ENCODE data around the gene RB1.
"Not testable (repeated sequence)": the region's sequence is repeated elsewhere in the genome, so short reads cannot be mapped to it uniquely, and the experiment has no call there.

Gene RB1

GRCh38 chr13:48334534-48335127 lies 31.1 kb downstream of the RB1 start:
- no peaks in the 10 kb centered on the region for H3K4me1 ChIP-seq (ENCODE audit: insufficient read depth, low read length)
- H3K27me3 ChIP-seq (ENCODE audit: insufficient read depth, low read length), result no peaks in the 10 kb centered on the region
- H3K9me3 ChIP-seq (ENCODE audit: low read length), result peaks cover 4% of the 10 kb centered on the region
- peaks cover 2% of the 10 kb centered on the region for H3K36me3 ChIP-seq (ENCODE audit: insufficient read depth, low read length)
- no peak overlapping the region for H3K4me3 ChIP-seq (ENCODE audit: low read length)
- H2AFZ ChIP-seq (ENCODE audit: low read depth, low read length), result no peak overlapping the region

DNA sequence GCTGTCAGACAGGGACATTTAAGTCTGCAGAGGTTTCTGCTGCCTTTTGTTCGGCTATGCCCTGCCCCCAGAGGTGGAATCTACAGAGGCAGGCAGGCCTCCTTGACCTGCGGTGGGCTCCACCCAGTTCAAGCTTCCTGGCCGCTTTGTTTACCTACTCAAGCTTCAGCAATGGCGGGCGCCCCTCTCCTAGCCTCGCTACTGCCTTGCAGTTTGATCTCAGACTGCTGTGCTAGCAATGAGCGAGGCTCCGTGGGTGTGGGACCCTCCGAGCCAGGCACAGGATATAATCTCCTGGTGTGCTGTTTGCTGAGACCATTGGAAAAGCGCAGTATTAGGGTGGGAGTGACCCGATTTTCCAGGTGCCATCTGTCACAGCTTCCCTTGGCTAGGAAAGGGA lies 35.6 kb downstream of the RB1 start:
- H2AFZ ChIP-seq (ENCODE audit: low read depth, low read length); H3K4me1 ChIP-seq (ENCODE audit: insufficient read depth, low read length); H3K9me3 ChIP-seq (ENCODE audit: low read length); H3K27me3 ChIP-seq (ENCODE audit: insufficient read depth, low read length); H3K36me3 ChIP-seq (ENCODE audit: insufficient read depth, low read length); H3K4me3 ChIP-seq (ENCODE audit: low read length): not testable (repeated sequence)

GRCh38 chr13:48344264-48344663 lies 40.7 kb downstream of the RB1 start:
- H3K27me3 ChIP-seq (ENCODE audit: insufficient read depth, low read length), result no peaks in the 10 kb centered on the region
- peaks cover 2% of the 10 kb centered on the region for H3K9me3 ChIP-seq (ENCODE audit: low read length)
- H3K4me1 ChIP-seq (ENCODE audit: insufficient read depth, low read length), result no peaks in the 10 kb centered on the region
- H3K36me3 ChIP-seq (ENCODE audit: insufficient read depth, low read length), result peaks cover 9% of the 10 kb centered on the region
- no peak overlapping the region for H2AFZ ChIP-seq (ENCODE audit: low read depth, low read length)
- H3K4me3 ChIP-seq (ENCODE audit: low read length), result no peak overlapping the region

- no peak overlapping the region for H3K4me3 ChIP-seq (ENCODE audit: low read length)
- H3K27me3 ChIP-seq (ENCODE audit: insufficient read depth, low read length), result no peaks in the 10 kb centered on the region
- H3K4me1 ChIP-seq (ENCODE audit: insufficient read depth, low read length), result no peaks in the 10 kb centered on the region
- no peaks in the 10 kb centered on the region for H3K9me3 ChIP-seq (ENCODE audit: low read length)
- H2AFZ ChIP-seq (ENCODE audit: low read depth, low read length), result no peak overlapping the region
- peaks cover 17% of the 10 kb centered on the region for H3K36me3 ChIP-seq (ENCODE audit: insufficient read depth, low read length)
These were observed 43.0 kb downstream of the RB1 start for GRCh38 chr13:48346583-48346982.

DNA sequence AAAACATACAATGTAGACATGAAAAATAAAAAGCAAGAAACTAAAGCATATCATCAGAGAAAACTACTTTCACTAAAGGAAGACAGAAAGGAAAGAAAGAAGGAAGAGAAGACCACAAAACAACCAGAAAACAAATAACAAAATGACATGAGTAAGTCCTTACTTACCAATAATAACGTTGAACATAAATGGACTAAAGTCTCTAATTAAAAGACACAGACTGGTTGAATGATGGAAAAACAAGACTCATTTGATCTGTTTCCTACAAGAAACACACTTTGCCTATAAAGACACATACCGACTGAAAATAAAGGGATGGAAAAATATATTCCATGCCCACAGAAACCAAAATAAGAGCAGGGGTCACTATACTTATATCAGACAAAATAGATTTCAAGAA lies 46.0 kb downstream of the RB1 start:
- Histone ChIP-seq H3K27me3 (ENCODE audit: insufficient read depth, low read length) (no peaks in the 10 kb centered on the region), H2AFZ (ENCODE audit: low read depth, low read length) (no peak overlapping the region), H3K4me3 (ENCODE audit: low read length) (no peak overlapping the region), H3K4me1 (ENCODE audit: insufficient read depth, low read length) (no peaks in the 10 kb centered on the region), H3K36me3 (ENCODE audit: insufficient read depth, low read length) (peaks cover 17% of the 10 kb centered on the region), H3K9me3 (ENCODE audit: low read length) (peaks cover 7% of the 10 kb centered on the region)

GRCh38 chr13:48353590-48353989 lies 50.0 kb downstream of the RB1 start:
- Histone ChIP-seq H2AFZ (ENCODE audit: low read depth, low read length) (no peak overlapping the region), H3K9me3 (ENCODE audit: low read length) (peaks cover 9% of the 10 kb centered on the region), H3K4me1 (ENCODE audit: insufficient read depth, low read length) (no peaks in the 10 kb centered on the region), H3K36me3 (ENCODE audit: insufficient read depth, low read length) (peaks cover 17% of the 10 kb centered on the region), H3K4me3 (ENCODE audit: low read length) (no peak overlapping the region), H3K27me3 (ENCODE audit: insufficient read depth, low read length) (no peaks in the 10 kb centered on the region)

DNA sequence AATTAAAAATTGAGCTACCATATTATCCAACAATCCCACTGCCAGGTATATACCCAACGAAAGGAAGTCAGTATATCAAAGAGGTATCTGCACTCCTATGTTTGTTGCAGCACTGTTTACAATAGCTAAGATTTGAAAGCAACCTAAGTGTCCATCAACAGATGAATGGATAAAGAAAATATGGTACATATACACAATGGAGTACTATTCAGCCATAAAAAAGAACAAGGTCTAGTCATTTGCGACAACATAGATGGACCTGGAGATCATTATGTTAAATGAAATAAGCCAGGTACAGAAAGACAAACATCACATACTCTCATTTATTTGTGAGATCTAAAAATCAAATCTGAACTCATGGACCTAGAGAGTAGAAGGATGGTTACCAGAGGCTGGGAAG lies 52.0 kb downstream of the RB1 start:
- not testable (repeated sequence) for H3K27me3 ChIP-seq (ENCODE audit: insufficient read depth, low read length); H3K9me3 ChIP-seq (ENCODE audit: low read length); H3K4me3 ChIP-seq (ENCODE audit: low read length); H3K36me3 ChIP-seq (ENCODE audit: insufficient read depth, low read length); H3K4me1 ChIP-seq (ENCODE audit: insufficient read depth, low read length); H2AFZ ChIP-seq (ENCODE audit: low read depth, low read length)

DNA sequence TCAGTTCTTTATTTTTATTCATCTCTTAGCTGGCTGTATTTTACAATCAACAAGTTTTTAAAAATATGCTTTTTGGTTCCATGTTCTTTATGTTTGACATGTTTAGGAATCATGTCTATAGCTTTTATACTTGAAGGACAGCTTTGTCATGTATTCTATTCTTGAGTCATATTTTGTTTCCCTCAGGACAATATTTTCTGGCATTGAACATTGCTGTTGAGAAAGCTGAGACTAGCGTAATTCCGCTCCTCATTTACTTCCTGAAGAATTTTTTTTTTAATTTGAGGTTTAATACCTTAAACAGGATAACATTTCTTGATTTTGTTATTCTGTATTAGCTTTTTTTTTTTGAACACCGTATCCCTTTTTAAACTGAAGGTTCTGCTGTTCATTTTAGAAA lies 53.2 kb downstream of the RB1 start:
- H2AFZ ChIP-seq (ENCODE audit: low read depth, low read length), result no peak overlapping the region
- H3K36me3 ChIP-seq (ENCODE audit: insufficient read depth, low read length), result peaks cover 10% of the 10 kb centered on the region
- H3K4me1 ChIP-seq (ENCODE audit: insufficient read depth, low read length), result no peaks in the 10 kb centered on the region
- H3K4me3 ChIP-seq (ENCODE audit: low read length), result no peak overlapping the region
- H3K9me3 ChIP-seq (ENCODE audit: low read length), result peaks cover 9% of the 10 kb centered on the region
- H3K27me3 ChIP-seq (ENCODE audit: insufficient read depth, low read length), result no peaks in the 10 kb centered on the region

GRCh38 chr13:48369988-48370387 lies 66.4 kb downstream of the RB1 start:
- H3K4me1 ChIP-seq (ENCODE audit: insufficient read depth, low read length), result no peaks in the 10 kb centered on the region
- no peaks in the 10 kb centered on the region for H3K27me3 ChIP-seq (ENCODE audit: insufficient read depth, low read length)
- peaks cover 21% of the 10 kb centered on the region for H3K36me3 ChIP-seq (ENCODE audit: insufficient read depth, low read length)
- no peak overlapping the region for H2AFZ ChIP-seq (ENCODE audit: low read depth, low read length)
- no peak overlapping the region for H3K4me3 ChIP-seq (ENCODE audit: low read length)
- no peaks in the 10 kb centered on the region for H3K9me3 ChIP-seq (ENCODE audit: low read length)

- H3K9me3 ChIP-seq (ENCODE audit: low read length), result no peaks in the 10 kb centered on the region
- H3K27me3 ChIP-seq (ENCODE audit: insufficient read depth, low read length), result no peaks in the 10 kb centered on the region
- H3K36me3 ChIP-seq (ENCODE audit: insufficient read depth, low read length), result peaks cover 24% of the 10 kb centered on the region
These were observed 67.3 kb downstream of the RB1 start for GRCh38 chr13:48370815-48371214.

GRCh38 chr13:48377857-48378256 lies 74.3 kb downstream of the RB1 start:
- Histone ChIP-seq H3K27me3 (ENCODE audit: insufficient read depth, low read length) (no peaks in the 10 kb centered on the region), H3K9me3 (ENCODE audit: low read length) (no peaks in the 10 kb centered on the region), H2AFZ (ENCODE audit: low read depth, low read length) (no peak overlapping the region), H3K4me3 (ENCODE audit: low read length) (no peak overlapping the region), H3K36me3 (ENCODE audit: insufficient read depth, low read length) (peaks cover 28% of the 10 kb centered on the region), H3K4me1 (ENCODE audit: insufficient read depth, low read length) (no peaks in the 10 kb centered on the region)

More at GRCh38 chr13:48370815-48371214, 67.3 kb downstream of the RB1 start:
- no peaks in the 10 kb centered on the region for H3K4me1 ChIP-seq (ENCODE audit: insufficient read depth, low read length)
- H2AFZ ChIP-seq (ENCODE audit: low read depth, low read length), result no peak overlapping the region
- no peak overlapping the region for H3K4me3 ChIP-seq (ENCODE audit: low read length)

- peaks cover 29% of the 10 kb centered on the region for H3K36me3 ChIP-seq (ENCODE audit: insufficient read depth, low read length)
- no peaks in the 10 kb centered on the region for H3K4me1 ChIP-seq (ENCODE audit: insufficient read depth, low read length)
- no peaks in the 10 kb centered on the region for H3K27me3 ChIP-seq (ENCODE audit: insufficient read depth, low read length)
- H2AFZ ChIP-seq (ENCODE audit: low read depth, low read length), result no peak overlapping the region
- H3K4me3 ChIP-seq (ENCODE audit: low read length), result no peak overlapping the region
- H3K9me3 ChIP-seq (ENCODE audit: low read length), result no peaks in the 10 kb centered on the region
These were observed 77.0 kb downstream of the RB1 start for GRCh38 chr13:48380581-48380980.

DNA sequence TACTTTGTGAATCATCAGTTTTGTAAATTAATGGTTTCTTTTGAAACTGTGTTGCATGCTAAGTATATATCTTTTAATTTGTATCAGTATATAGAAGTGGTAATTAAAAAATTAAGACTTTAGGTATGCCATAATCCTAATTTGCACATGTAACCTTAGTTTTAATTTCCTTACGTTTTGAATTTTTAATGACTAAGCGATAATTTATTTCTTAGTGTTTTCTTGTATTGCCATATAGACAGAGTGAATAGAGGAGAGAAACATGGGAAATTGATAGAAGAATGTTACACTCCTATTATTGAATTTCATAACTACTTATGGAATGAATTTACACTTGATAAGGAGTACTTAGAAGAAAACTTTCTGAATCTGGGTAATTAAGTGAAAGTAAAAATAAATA lies 79.8 kb downstream of the RB1 start:
- H3K4me1 ChIP-seq (ENCODE audit: insufficient read depth, low read length), result no peaks in the 10 kb centered on the region
- no peaks in the 10 kb centered on the region for H3K27me3 ChIP-seq (ENCODE audit: insufficient read depth, low read length)
- no peak overlapping the region for H3K4me3 ChIP-seq (ENCODE audit: low read length)
- peaks cover 19% of the 10 kb centered on the region for H3K36me3 ChIP-seq (ENCODE audit: insufficient read depth, low read length)
- no peaks in the 10 kb centered on the region for H3K9me3 ChIP-seq (ENCODE audit: low read length)
- no peak overlapping the region for H2AFZ ChIP-seq (ENCODE audit: low read depth, low read length)

DNA sequence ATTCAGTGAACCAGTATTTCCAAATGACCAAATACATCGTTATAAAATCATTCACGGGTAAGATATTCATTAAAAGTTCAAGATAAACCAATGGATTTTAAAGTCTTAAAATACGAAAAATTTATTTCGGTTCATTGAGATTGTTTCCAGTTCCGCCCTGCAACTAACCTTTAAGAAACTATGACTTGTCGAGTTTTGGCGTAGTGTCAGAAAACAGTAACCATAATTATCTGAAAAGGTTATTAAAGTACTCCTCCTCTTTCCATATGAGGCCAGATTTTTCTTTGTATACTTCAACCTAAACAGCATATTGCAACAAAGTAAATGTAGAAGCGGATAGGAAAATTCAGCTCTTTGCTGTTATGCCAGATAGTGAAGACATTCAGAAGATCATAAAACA lies 83.3 kb downstream of the RB1 start:
- Histone ChIP-seq H3K9me3 (ENCODE audit: low read length) (no peaks in the 10 kb centered on the region), H2AFZ (ENCODE audit: low read depth, low read length) (no peak overlapping the region), H3K4me3 (ENCODE audit: low read length) (no peak overlapping the region), H3K4me1 (ENCODE audit: insufficient read depth, low read length) (no peaks in the 10 kb centered on the region), H3K36me3 (ENCODE audit: insufficient read depth, low read length) (peaks cover 11% of the 10 kb centered on the region), H3K27me3 (ENCODE audit: insufficient read depth, low read length) (no peaks in the 10 kb centered on the region)
